ENCODE results near the gene RANGAP1.

DNA sequence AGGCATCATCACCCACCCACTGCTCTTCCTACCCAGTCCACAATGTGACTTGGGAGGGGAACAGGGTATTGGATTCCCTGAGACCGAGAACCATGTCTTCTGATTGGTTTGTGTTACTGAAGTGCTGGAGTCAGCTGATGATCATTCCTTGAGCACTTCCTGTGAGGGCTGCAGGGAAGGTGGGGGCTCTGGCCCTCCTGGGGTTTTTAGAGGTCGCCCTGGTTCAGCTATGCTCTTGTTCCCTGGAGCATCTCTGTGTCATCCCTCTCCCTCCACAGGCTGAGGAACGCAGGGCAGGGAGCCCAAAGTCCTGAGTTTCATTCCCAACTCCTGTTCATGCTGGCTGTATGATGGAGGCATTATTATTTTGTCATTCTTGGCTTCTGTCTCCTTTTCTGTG is 22.1 kb upstream of the RANGAP1 start:
- TF ChIP-seq, protein P1, sequence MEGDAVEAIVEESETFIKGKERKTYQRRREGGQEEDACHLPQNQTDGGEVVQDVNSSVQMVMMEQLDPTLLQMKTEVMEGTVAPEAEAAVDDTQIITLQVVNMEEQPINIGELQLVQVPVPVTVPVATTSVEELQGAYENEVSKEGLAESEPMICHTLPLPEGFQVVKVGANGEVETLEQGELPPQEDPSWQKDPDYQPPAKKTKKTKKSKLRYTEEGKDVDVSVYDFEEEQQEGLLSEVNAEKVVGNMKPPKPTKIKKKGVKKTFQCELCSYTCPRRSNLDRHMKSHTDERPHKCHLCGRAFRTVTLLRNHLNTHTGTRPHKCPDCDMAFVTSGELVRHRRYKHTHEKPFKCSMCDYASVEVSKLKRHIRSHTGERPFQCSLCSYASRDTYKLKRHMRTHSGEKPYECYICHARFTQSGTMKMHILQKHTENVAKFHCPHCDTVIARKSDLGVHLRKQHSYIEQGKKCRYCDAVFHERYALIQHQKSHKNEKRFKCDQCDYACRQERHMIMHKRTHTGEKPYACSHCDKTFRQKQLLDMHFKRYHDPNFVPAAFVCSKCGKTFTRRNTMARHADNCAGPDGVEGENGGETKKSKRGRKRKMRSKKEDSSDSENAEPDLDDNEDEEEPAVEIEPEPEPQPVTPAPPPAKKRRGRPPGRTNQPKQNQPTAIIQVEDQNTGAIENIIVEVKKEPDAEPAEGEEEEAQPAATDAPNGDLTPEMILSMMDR (IDR thresholded peaks at IDR 0.05; ENCODE audit: low read depth, low read length) = no peak
- no peak for TF ChIP-seq EZH2phosphoT487 (IDR thresholded peaks at IDR 0.05; ENCODE audit: low read depth)

Measured in OCI-LY3 (cell line).